Measurements from ENCODE around the gene ATP6V0A1. TPM values are rescaled to one million over a fixed set of nuclear protein-coding genes. Genes with fewer than 3 reads are reported as not detected.
A peak's percentile ranks its signal among the peaks of the same experiment; 100 is the strongest.

ATP6V0A1 gene
- total and polyA plus RNA-seq, 4 donors = 31.5 to 94.6 (median 45.2) TPM

DNA sequence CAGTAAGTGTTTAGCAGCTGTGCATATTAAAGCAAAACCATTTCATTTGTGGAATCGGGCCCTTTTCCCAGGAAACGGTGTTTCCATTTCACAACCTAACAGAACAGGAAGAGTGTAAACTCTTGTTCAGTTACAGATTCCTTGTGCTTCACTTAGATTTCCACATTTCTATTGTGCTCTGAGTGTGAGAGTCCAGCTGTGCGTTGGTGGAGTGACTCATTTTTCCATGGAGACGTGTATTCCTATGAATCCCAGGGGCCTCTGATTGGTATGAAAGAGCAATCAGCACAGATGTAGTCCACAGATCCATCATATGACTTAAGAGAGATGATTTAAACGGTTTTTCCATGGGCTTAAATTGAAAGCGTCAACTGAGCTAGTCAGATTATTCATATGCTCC, 22.3 kb upstream of the ATP6V0A1 start:
- Histone ChIP-seq H3K9ac (ENCODE audit: low read depth in 1 of 2, low read length in 2 of 2) (no peak overlapping the region), H3K4me1 (ENCODE audit: control insufficient read depth in 4 of 4, insufficient read depth in 4 of 4, low read length in 3 of 4) (no peaks in the 10 kb centered on the region), H3K4me3 (ENCODE audit: low read depth in 1 of 3, low read length in 3 of 3) (no peak overlapping the region), H3K9me3 (ENCODE audit: control insufficient read depth in 4 of 4, low read length in 3 of 4) (no peaks in the 10 kb centered on the region), H3K27ac (ENCODE audit: low read depth in 1 of 2, low read length in 2 of 2) (no peak overlapping the region), H3K36me3 (ENCODE audit: control insufficient read depth in 4 of 4, insufficient read depth in 3 of 4, low read depth in 1 of 4, low read length in 3 of 4) (no peaks in the 10 kb centered on the region), H3K27me3 (ENCODE audit: control insufficient read depth in 4 of 4, insufficient read depth in 4 of 4, low read length in 3 of 4) (no peaks in the 10 kb centered on the region)
- 78% methylated on average over 6 of the region's 6 CpGs for WGBS
- DNase-seq (ENCODE audit: low spot score) = no peak
- TF ChIP-seq NR2F2 (IDR thresholded peaks at IDR 0.05) (no peak), JUND (IDR thresholded peaks at IDR 0.05) (no peak), GABPA (IDR thresholded peaks at IDR 0.05 in 1 of 2, conservative IDR thresholded peaks at IDR 0.05 in 1 of 2) (no peak)
- TF ChIP-seq, protein P1, sequence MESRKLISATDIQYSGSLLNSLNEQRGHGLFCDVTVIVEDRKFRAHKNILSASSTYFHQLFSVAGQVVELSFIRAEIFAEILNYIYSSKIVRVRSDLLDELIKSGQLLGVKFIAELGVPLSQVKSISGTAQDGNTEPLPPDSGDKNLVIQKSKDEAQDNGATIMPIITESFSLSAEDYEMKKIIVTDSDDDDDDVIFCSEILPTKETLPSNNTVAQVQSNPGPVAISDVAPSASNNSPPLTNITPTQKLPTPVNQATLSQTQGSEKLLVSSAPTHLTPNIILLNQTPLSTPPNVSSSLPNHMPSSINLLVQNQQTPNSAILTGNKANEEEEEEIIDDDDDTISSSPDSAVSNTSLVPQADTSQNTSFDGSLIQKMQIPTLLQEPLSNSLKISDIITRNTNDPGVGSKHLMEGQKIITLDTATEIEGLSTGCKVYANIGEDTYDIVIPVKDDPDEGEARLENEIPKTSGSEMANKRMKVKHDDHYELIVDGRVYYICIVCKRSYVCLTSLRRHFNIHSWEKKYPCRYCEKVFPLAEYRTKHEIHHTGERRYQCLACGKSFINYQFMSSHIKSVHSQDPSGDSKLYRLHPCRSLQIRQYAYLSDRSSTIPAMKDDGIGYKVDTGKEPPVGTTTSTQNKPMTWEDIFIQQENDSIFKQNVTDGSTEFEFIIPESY (IDR thresholded peaks at IDR 0.05) = no peak
- TF ChIP-seq, protein P2, sequence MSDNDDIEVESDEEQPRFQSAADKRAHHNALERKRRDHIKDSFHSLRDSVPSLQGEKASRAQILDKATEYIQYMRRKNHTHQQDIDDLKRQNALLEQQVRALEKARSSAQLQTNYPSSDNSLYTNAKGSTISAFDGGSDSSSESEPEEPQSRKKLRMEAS (IDR thresholded peaks at IDR 0.05) = no peak
- TF ChIP-seq, protein P3, sequence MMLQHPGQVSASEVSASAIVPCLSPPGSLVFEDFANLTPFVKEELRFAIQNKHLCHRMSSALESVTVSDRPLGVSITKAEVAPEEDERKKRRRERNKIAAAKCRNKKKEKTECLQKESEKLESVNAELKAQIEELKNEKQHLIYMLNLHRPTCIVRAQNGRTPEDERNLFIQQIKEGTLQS (IDR thresholded peaks at IDR 0.05) = no peak
- TF ChIP-seq, protein P4, sequence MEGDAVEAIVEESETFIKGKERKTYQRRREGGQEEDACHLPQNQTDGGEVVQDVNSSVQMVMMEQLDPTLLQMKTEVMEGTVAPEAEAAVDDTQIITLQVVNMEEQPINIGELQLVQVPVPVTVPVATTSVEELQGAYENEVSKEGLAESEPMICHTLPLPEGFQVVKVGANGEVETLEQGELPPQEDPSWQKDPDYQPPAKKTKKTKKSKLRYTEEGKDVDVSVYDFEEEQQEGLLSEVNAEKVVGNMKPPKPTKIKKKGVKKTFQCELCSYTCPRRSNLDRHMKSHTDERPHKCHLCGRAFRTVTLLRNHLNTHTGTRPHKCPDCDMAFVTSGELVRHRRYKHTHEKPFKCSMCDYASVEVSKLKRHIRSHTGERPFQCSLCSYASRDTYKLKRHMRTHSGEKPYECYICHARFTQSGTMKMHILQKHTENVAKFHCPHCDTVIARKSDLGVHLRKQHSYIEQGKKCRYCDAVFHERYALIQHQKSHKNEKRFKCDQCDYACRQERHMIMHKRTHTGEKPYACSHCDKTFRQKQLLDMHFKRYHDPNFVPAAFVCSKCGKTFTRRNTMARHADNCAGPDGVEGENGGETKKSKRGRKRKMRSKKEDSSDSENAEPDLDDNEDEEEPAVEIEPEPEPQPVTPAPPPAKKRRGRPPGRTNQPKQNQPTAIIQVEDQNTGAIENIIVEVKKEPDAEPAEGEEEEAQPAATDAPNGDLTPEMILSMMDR (IDR thresholded peaks at IDR 0.05; ENCODE audit: low read depth, low read length, missing input control) = no peak

DNA sequence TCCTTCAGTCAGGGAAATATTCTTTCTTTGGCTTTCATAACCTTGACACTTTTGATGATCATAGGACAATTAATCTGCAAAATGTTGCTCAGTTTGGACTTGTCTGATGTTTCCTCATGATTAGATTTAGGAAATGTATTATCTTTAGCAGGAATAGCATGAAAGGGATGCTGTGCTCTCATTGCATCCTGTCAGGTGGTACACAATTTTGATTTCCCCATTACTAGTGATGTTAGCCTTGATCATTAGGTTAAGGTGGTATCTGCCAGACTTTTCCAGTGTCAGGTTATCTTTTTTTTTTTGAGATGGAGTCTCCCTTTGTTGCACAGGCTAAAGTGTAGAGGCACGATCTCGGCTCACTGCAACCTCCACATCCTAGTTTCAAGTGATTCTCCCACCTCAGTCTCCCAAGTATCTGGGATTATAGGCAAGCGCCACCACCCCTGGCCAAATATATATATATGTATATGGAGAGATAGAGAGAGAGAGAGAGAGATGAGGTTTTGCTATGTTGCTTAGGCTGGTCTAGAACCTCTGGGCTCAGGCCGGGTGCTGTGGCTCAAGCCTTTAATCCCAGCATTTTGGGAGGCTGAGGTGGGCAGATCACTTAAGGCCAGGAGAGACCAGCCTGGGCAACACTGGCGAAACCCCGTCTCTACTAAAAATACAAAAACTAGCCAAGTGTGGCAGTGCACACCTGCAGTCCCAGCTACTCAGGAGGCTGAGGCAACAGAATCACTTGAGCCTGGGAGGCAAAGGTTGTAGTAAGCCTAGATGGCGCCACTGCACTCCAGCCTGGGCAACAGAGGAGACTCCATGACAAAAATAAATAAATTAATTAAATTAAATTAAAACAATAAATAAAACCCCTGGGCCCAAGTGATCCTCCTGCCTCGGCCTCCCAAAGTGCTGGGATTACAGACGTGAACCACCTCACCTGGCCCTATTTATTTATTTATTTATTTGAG, 19.8 kb upstream of the ATP6V0A1 start:
- Histone ChIP-seq H3K27ac (ENCODE audit: low read depth in 1 of 2, low read length in 2 of 2) (no peak overlapping the region), H3K4me1 (ENCODE audit: control insufficient read depth in 4 of 4, insufficient read depth in 4 of 4, low read length in 3 of 4) (no peaks in the 10 kb centered on the region), H3K9ac (ENCODE audit: low read depth in 1 of 2, low read length in 2 of 2) (no peak overlapping the region), H3K4me3 (ENCODE audit: low read depth in 1 of 3, low read length in 3 of 3) (no peak overlapping the region), H3K27me3 (ENCODE audit: control insufficient read depth in 4 of 4, insufficient read depth in 4 of 4, low read length in 3 of 4) (no peaks in the 10 kb centered on the region), H3K36me3 (ENCODE audit: control insufficient read depth in 4 of 4, insufficient read depth in 3 of 4, low read depth in 1 of 4, low read length in 3 of 4) (no peaks in the 10 kb centered on the region), H3K9me3 (ENCODE audit: control insufficient read depth in 4 of 4, low read length in 3 of 4) (no peaks in the 10 kb centered on the region)
- 88% methylated on average over 9 of the region's 9 CpGs for WGBS
- peak; percentile 50 for DNase-seq (ENCODE audit: low spot score)
- TF ChIP-seq YY1 (IDR thresholded peaks at IDR 0.05) = no peak
- TF ChIP-seq RXRA (IDR thresholded peaks at IDR 0.05) = no peak
- TF ChIP-seq FOXA1 (IDR thresholded peaks at IDR 0.05) = no peak
- TF ChIP-seq SP1 (IDR thresholded peaks at IDR 0.05) = no peak
- TF ChIP-seq FOXA2 (IDR thresholded peaks at IDR 0.05) = no peak
- no peak for TF ChIP-seq EGR1 (IDR thresholded peaks at IDR 0.05; ENCODE audit: low read depth in 2 of 2)
- TF ChIP-seq HNF4G (IDR thresholded peaks at IDR 0.05) = no peak
- no peak for TF ChIP-seq JUND (IDR thresholded peaks at IDR 0.05)
- TF ChIP-seq RAD21 (IDR thresholded peaks at IDR 0.05) = peak; percentile 53 to 66
- no peak for TF ChIP-seq TAF1 (conservative IDR thresholded peaks at IDR 0.05)
- TF ChIP-seq, protein P3 (IDR thresholded peaks at IDR 0.05) = no peak
- peak in 1 of 2 donors; percentile 24 for TF ChIP-seq HNF4A (conservative IDR thresholded peaks at IDR 0.05)
- TF ChIP-seq, protein P4 (IDR thresholded peaks at IDR 0.05; ENCODE audit: low read depth, low read length, missing input control) = peak; percentile 11
